ENCODE results near the gene GAK. TPM values are rescaled to one million over a fixed set of nuclear protein-coding genes. Genes with fewer than 3 reads are reported as not detected.

GAK gene
- total RNA-seq, 1 donor from 2014 or later = 150 TPM

GRCh38 chr4:907691-908425 is 24.3 kb downstream of the GAK start:
- DNase-seq (ENCODE audit: low spot score) = no peak

- no peak for DNase-seq (ENCODE audit: low spot score)
Measured at GRCh38 chr4:907103-907400, 25.1 kb downstream of the GAK start.

GRCh38 chr4:906339-907102 is 25.6 kb downstream of the GAK start:
- DNase-seq (ENCODE audit: low spot score) = no peak

GRCh38 chr4:905485-906338 is 26.4 kb downstream of the GAK start:
- no peak for DNase-seq (ENCODE audit: low spot score)

GRCh38 chr4:903066-904046 is 28.8 kb downstream of the GAK start:
- no peak for DNase-seq (ENCODE audit: low spot score)

- no peak for DNase-seq (ENCODE audit: low spot score)
Measured at GRCh38 chr4:901192-901910, 30.8 kb downstream of the GAK start.

GRCh38 chr4:900721-901120 is 31.4 kb downstream of the GAK start:
- DNase-seq (ENCODE audit: low spot score) = no peak

- no peak for DNase-seq (ENCODE audit: low spot score)
Measured at GRCh38 chr4:900073-900472, 32.0 kb downstream of the GAK start.

GRCh38 chr4:899556-899906 is 32.6 kb downstream of the GAK start:
- no peak for DNase-seq (ENCODE audit: low spot score)

GRCh38 chr4:898869-899555 is 33.1 kb downstream of the GAK start:
- DNase-seq (ENCODE audit: low spot score) = no peak

- DNase-seq (ENCODE audit: low spot score) = no peak
Measured at GRCh38 chr4:898123-898522, 34.0 kb downstream of the GAK start.

GRCh38 chr4:896630-897029 is 35.5 kb downstream of the GAK start:
- DNase-seq (ENCODE audit: low spot score) = no peak

- no peak for DNase-seq (ENCODE audit: low spot score)
Measured at GRCh38 chr4:896216-896615, 35.9 kb downstream of the GAK start.

GRCh38 chr4:895596-895995 is 36.5 kb downstream of the GAK start:
- DNase-seq (ENCODE audit: low spot score) = no peak

GRCh38 chr4:893995-894705 is 38.0 kb downstream of the GAK start:
- no peak for DNase-seq (ENCODE audit: low spot score)

GRCh38 chr4:893276-893994 is 38.7 kb downstream of the GAK start:
- DNase-seq (ENCODE audit: low spot score) = no peak

GRCh38 chr4:892780-893179 is 39.3 kb downstream of the GAK start:
- no peak for DNase-seq (ENCODE audit: low spot score)

GRCh38 chr4:891747-892146 is 40.4 kb downstream of the GAK start:
- no peak for DNase-seq (ENCODE audit: low spot score)
